IMR-90 (cell line): Measurements from ENCODE around the gene PDE6B. TPM values are rescaled to one million over a fixed set of nuclear protein-coding genes. Genes with fewer than 3 reads are reported as not detected.

ENCODE experiments used
- ATAC-seq: fragments of 200-7000 bp; cut with Tn5 transposase; 2 replicates; pipeline ENCODE4 v1.9.1; 2020; ENCODE audit warnings: low read depth, mild to moderate bottlenecking, moderate library complexity
- BruUV-seq: library from RNA; stranded (reverse); fragments of 400-500 nt; replicated peaks from 2 replicates; lab custom pipeline; 2021; lab: Mats Ljungman, UMichigan
- CTCF ChIA-PET: fragments of 300-600 bp; formaldehyde crosslinking; extraction: SDS; loops from one replicate; lab custom pipeline; 2021; ENCODE audit warnings: antibody characterized with exemption; lab: Yijun Ruan, JAX
- POLR2A ChIA-PET: fragments of 300-600 bp; sonication (Branson Sonifier 250); formaldehyde crosslinking; loops from one replicate; lab custom pipeline; 2022; ENCODE audit warnings: antibody characterized with exemption; ENCODE audit not compliant: unreplicated experiment; lab: Charles Lee
- DNase-seq: peaks from one replicate; pipeline ENCODE4 v3.0.0; 2013
- H2AFZ ChIP-seq: replicated peaks from 2 replicates; pipeline ENCODE3; 2013; ENCODE audit warnings: low read length, mild to moderate bottlenecking; ENCODE audit not compliant: poor library complexity
- H2AK5ac ChIP-seq: 2 replicates; pipeline ENCODE4 v1.6.1; 2013; ENCODE audit warnings: low read depth, low read length, inconsistent platforms
- H2AK9ac ChIP-seq: replicated peaks from 2 replicates; pipeline ENCODE3; 2013; ENCODE audit warnings: mild to moderate bottlenecking, low read depth, low read length, moderate library complexity; ENCODE audit not compliant: poor library complexity
- H2BK120ac ChIP-seq: 2 replicates; pipeline ENCODE4 v1.6.1; 2013; ENCODE audit warnings: low read depth, low read length, inconsistent platforms
- H2BK15ac ChIP-seq: 3 replicates; pipeline ENCODE4 v1.6.1; 2013; ENCODE audit warnings: low read depth, low read length, inconsistent platforms
- H2BK20ac ChIP-seq: 2 replicates; pipeline ENCODE4 v1.6.1; 2013; ENCODE audit warnings: low read depth, mild to moderate bottlenecking, inconsistent platforms, low read length, moderate library complexity
- H2BK5ac ChIP-seq: 2 replicates; pipeline ENCODE4 v1.6.1; 2013; ENCODE audit warnings: mild to moderate bottlenecking, low read depth, low read length, inconsistent platforms; ENCODE audit not compliant: poor library complexity, severe bottlenecking
- H3K14ac ChIP-seq: replicated peaks from 2 replicates; pipeline ENCODE4 v1.6.1; 2013; ENCODE audit warnings: low read depth, low read length, inconsistent platforms
- H3K18ac ChIP-seq: 2 replicates; pipeline ENCODE4 v1.6.1; 2013; ENCODE audit warnings: low read depth, low read length, control low read depth
- H3K23ac ChIP-seq: 2 replicates; pipeline ENCODE4 v1.6.1; 2013; ENCODE audit warnings: low read depth, low read length, inconsistent platforms
- H3K27ac ChIP-seq: 2 replicates; pipeline ENCODE4 v1.5.1; 2013; ENCODE audit warnings: mild to moderate bottlenecking, control low read depth, low read length; ENCODE audit not compliant: insufficient read depth
- H3K27me3 ChIP-seq: 2 replicates; pipeline ENCODE4 v1.6.1; 2013; ENCODE audit warnings: low read length; ENCODE audit not compliant: control insufficient read depth, insufficient read depth
- H3K36me3 ChIP-seq: 2 replicates; pipeline ENCODE4 v1.6.1; 2013; ENCODE audit warnings: low read length, mixed read lengths; ENCODE audit not compliant: control insufficient read depth, insufficient read depth
- H3K4ac ChIP-seq: 2 replicates; pipeline ENCODE4 v1.6.1; 2013; ENCODE audit warnings: low read depth, low read length, inconsistent platforms
- H3K4me1 ChIP-seq: 2 replicates; pipeline ENCODE4 v1.6.1; 2013; ENCODE audit warnings: low read length, mixed read lengths; ENCODE audit not compliant: control insufficient read depth, insufficient read depth
- H3K4me2 ChIP-seq: 2 replicates; pipeline ENCODE4 v1.6.1; 2013; ENCODE audit warnings: low read depth, mild to moderate bottlenecking, control low read depth, low read length, moderate library complexity
- H3K4me3 ChIP-seq: 2 replicates; pipeline ENCODE4 v1.5.1; 2013; ENCODE audit warnings: low read depth, mild to moderate bottlenecking, control low read depth, low read length, moderate library complexity; ENCODE audit not compliant: insufficient read depth
- H3K56ac ChIP-seq: 2 replicates; pipeline ENCODE4 v1.6.1; 2013; ENCODE audit warnings: low read length, inconsistent platforms; ENCODE audit not compliant: insufficient read depth; ENCODE audit errors: extremely low read depth
- H3K79me1 ChIP-seq, 2 experiments: 2 replicates each; pipeline ENCODE4 v1.6.1; 2013; ENCODE audit warnings: low read length in 2 of 2, inconsistent platforms in 1 of 2, low read depth in 1 of 2
- H3K9ac ChIP-seq: 2 replicates; pipeline ENCODE4 v1.6.1; 2013; ENCODE audit warnings: low read depth, low read length, control low read depth
- H3K9me1 ChIP-seq: 2 replicates; pipeline ENCODE4 v1.6.1; 2013; ENCODE audit warnings: low read length, inconsistent platforms; ENCODE audit not compliant: insufficient read depth
- H3K9me3 ChIP-seq: 2 replicates; pipeline ENCODE4 v1.6.1; 2013; ENCODE audit warnings: low read length; ENCODE audit not compliant: control insufficient read depth, insufficient read depth
- H4K20me1 ChIP-seq: 2 replicates; pipeline ENCODE4 v1.6.1; 2013; ENCODE audit warnings: low read length, inconsistent platforms; ENCODE audit not compliant: insufficient read depth
- H4K5ac ChIP-seq: 2 replicates; pipeline ENCODE4 v1.6.1; 2013; ENCODE audit warnings: mild to moderate bottlenecking, low read depth, low read length, control low read depth
- H4K8ac ChIP-seq, 2 experiments: 2 replicates each; pipeline ENCODE4 v1.6.1; 2013; ENCODE audit warnings: low read depth in 2 of 2, low read length in 2 of 2, control low read depth in 1 of 2, inconsistent platforms in 1 of 2
- H4K91ac ChIP-seq: 2 replicates; pipeline ENCODE4 v1.6.1; 2013; ENCODE audit warnings: low read depth, low read length, inconsistent platforms; ENCODE audit not compliant: insufficient read depth
- BHLHE40 ChIP-seq: fragments of 150-350 bp; IDR thresholded peaks from 2 replicates; pipeline ENCODE4 v1.6.1; 2016; ENCODE audit warnings: mild to moderate bottlenecking, low read depth, low read length
- CEBPB ChIP-seq: IDR thresholded peaks from 2 replicates; pipeline ENCODE4 v1.6.1; 2012; ENCODE audit warnings: low read depth, low read length, improper control_type of control experiment
- FOS ChIP-seq: fragments of 150-350 bp; IDR thresholded peaks from 2 replicates; pipeline ENCODE4 v1.6.1; 2016; ENCODE audit warnings: low read depth, low read length
- MAFK ChIP-seq: IDR thresholded peaks from 2 replicates; pipeline ENCODE4 v1.6.1; 2012; ENCODE audit warnings: low read depth, low read length, improper control_type of control experiment
- MAZ ChIP-seq: IDR thresholded peaks from 2 replicates; pipeline ENCODE4 v1.6.1; 2012; ENCODE audit warnings: low read depth, mild to moderate bottlenecking, low read length, improper control_type of control experiment, moderate library complexity, borderline replicate concordance
- NFE2L2 ChIP-seq: fragments of 150-350 bp; IDR thresholded peaks from 2 replicates; pipeline ENCODE4 v1.6.1; 2016; ENCODE audit warnings: low read depth, mild to moderate bottlenecking, low read length
- RCOR1 ChIP-seq: IDR thresholded peaks from 2 replicates; pipeline ENCODE4 v1.6.1; 2012; ENCODE audit warnings: mild to moderate bottlenecking, low read length, improper control_type of control experiment; ENCODE audit not compliant: insufficient replicate concordance
- RFX5 ChIP-seq: IDR thresholded peaks from 2 replicates; pipeline ENCODE4 v1.8.0; 2012; ENCODE audit warnings: low read depth, mild to moderate bottlenecking, low read length, moderate library complexity
- SMC3 ChIP-seq: fragments of 150-350 bp; IDR thresholded peaks from 2 replicates; pipeline ENCODE4 v1.6.1; 2016; ENCODE audit warnings: low read depth, mild to moderate bottlenecking, antibody characterized with exemption, low read length, moderate library complexity
- USF2 ChIP-seq: fragments of 150-350 bp; IDR thresholded peaks from 2 replicates; pipeline ENCODE4 v1.6.1; 2017; ENCODE audit warnings: mild to moderate bottlenecking, antibody characterized with exemption, low read length, low read depth
- WGBS, 2 experiments: methylation state at CpG; one replicate each; pipeline versions ENCODE4 v1.1.5 to v1.1.7; 2013; ENCODE audit warnings: missing lambda C conversion rate in 2 of 2; ENCODE audit not compliant: insufficient read length in 1 of 2; ENCODE audit errors: extremely low coverage in 2 of 2; 5-methylcytosine and 5-hydroxymethylcytosine counted together
- dilution Hi-C: fragments of 300-500 bp; cut with HindIII; formaldehyde crosslinking; loops from one replicate; pipeline ENCODE4 v1.14.3; 2018; ENCODE audit warnings: low sequenced_read_pairs; ENCODE audit not compliant: unreplicated experiment
- in situ Hi-C: fragments of 300-500 bp; cut with MboI; formaldehyde crosslinking; loops from 3 replicates; pipeline ENCODE4 v1.14.3; 2019; ENCODE audit warnings: low sequenced_read_pairs, inconsistent platforms, mixed read lengths
- intact Hi-C: fragments of 100-400 bp; cut with micrococcal nuclease; formaldehyde crosslinking; loops from 2 replicates; pipeline ENCODE4 v1.10.0; 2022
- polyA plus RNA-seq, 3 experiments: library from polyadenylated mRNA; depleted of rRNA; stranded (reverse); fragments of >200 nt; gene quantifications; 2 replicates each; pipeline ENCODE4 v1.2.3, GENCODE V29; 2012; ENCODE audit warnings: low replicate concordance in 1 of 3
- total RNA-seq: library from RNA; depleted of rRNA; stranded (reverse); fragments of >200 nt; gene quantifications from 2 replicates; pipeline ENCODE4 v1.2.3, GENCODE V29; 2012
- TF ChIP-seq, protein P1 (sequence below): fragments of 150-350 bp; IDR thresholded peaks from 2 replicates; pipeline ENCODE4 v1.6.1; 2016; ENCODE audit warnings: low read depth, mild to moderate bottlenecking, low read length, moderate library complexity, borderline replicate concordance

The PDE6B gene
- total and polyA plus RNA-seq, 2 of the 4 experiments (the other 2 are of a cell fraction), result under 0.01 TPM; not detected in 1

GRCh38 chr4:636628-637159, 11.3 kb downstream of the PDE6B start:
- ChIA-PET POLR2A (no interaction called here), CTCF (interaction anchor here (0.6 kb wide), 1 partner anchor 566 kb away, joined by 7 read pairs; no protein-coding TSS in a partner anchor)
- Histone ChIP-seq H2AK9ac (no peak overlapping the region), H4K5ac (no peak overlapping the region), H3K27ac (no peak overlapping the region), H2BK5ac (no peak overlapping the region), H3K9ac (no peak overlapping the region), H3K4me3 (no peak overlapping the region), H3K14ac (no peak overlapping the region), H4K91ac (no peak overlapping the region), H2BK15ac (no peak overlapping the region), H2BK120ac (no peak overlapping the region), H3K18ac (no peak overlapping the region), H3K9me3 (peaks cover 16% of the 10 kb centered on the region), H3K27me3 (no peaks in the 10 kb centered on the region), H2BK20ac (no peak overlapping the region), H4K20me1 (no peaks in the 10 kb centered on the region), H2AFZ (no peak overlapping the region), H3K79me1 (no peaks in the 10 kb centered on the region), H3K4ac (no peak overlapping the region), H3K9me1 (no peaks in the 10 kb centered on the region), H4K8ac (no peak overlapping the region), H3K36me3 (no peaks in the 10 kb centered on the region), H3K23ac (no peak overlapping the region), H2AK5ac (no peak overlapping the region), H3K4me1 (no peaks in the 10 kb centered on the region), H3K56ac (no peak overlapping the region), H3K4me2 (no peak overlapping the region)
- dilution Hi-C loops, result no loop called here
- TF ChIP-seq, protein P1, sequence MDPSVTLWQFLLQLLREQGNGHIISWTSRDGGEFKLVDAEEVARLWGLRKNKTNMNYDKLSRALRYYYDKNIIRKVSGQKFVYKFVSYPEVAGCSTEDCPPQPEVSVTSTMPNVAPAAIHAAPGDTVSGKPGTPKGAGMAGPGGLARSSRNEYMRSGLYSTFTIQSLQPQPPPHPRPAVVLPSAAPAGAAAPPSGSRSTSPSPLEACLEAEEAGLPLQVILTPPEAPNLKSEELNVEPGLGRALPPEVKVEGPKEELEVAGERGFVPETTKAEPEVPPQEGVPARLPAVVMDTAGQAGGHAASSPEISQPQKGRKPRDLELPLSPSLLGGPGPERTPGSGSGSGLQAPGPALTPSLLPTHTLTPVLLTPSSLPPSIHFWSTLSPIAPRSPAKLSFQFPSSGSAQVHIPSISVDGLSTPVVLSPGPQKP, result no peak
- no peak for TF ChIP-seq SMC3
- TF ChIP-seq RFX5, result no peak
- no peak for TF ChIP-seq BHLHE40
- TF ChIP-seq FOS, result no peak
- TF ChIP-seq NFE2L2, result no peak
- TF ChIP-seq MAFK, result no peak
- no peak for TF ChIP-seq CEBPB
- no peak for TF ChIP-seq MAZ
- TF ChIP-seq RCOR1, result no peak
- no peak for TF ChIP-seq USF2
- intact Hi-C loops, result no loop called here
- 94% methylated on average over 3 of the region's 13 CpGs; no CpG with 5 or more reads in 1 of the 2 experiments for WGBS, 2 experiments
- DNase-seq, result no peak
- no TSS peak for BruUV-seq
- in situ Hi-C loops, result no loop called here
- ATAC-seq, result no peak
